IgD-negative memory B cell (primary cell): ENCODE data around the gene LRRC53. TPM values are rescaled to one million over a fixed set of nuclear protein-coding genes. Genes with fewer than 3 reads are reported as not detected.

Experiments used
- H3K27ac Mint-ChIP-seq, 3 donors: one replicate each; pipeline ENCODE4 v1.8.0; 2020 to 2022; ENCODE audit warnings: mild to moderate bottlenecking in 3 of 3, mixed read lengths in 3 of 3, moderate library complexity in 1 of 3
- H3K27me3 Mint-ChIP-seq: one replicate; pipeline ENCODE4 v1.8.0; 2021; ENCODE audit warnings: mixed read lengths
- H3K36me3 Mint-ChIP-seq: one replicate; pipeline ENCODE4 v1.8.0; 2020; ENCODE audit warnings: mild to moderate bottlenecking, mixed read lengths
- H3K4me1 Mint-ChIP-seq, 3 donors: one replicate each; pipeline ENCODE4 v1.8.0; 2020 to 2022; ENCODE audit warnings: mixed read lengths in 3 of 3, mild to moderate bottlenecking in 1 of 3
- H3K4me3 Mint-ChIP-seq, 4 donors: one replicate each; pipeline ENCODE4 v1.8.0; 2020 to 2022; ENCODE audit warnings: mild to moderate bottlenecking in 4 of 4, mixed read lengths in 4 of 4, moderate library complexity in 3 of 4
- H3K9me3 Mint-ChIP-seq, 3 donors: one replicate each; pipeline ENCODE4 v1.8.0; 2020 to 2021; ENCODE audit warnings: mixed read lengths in 3 of 3, mild to moderate bottlenecking in 1 of 3
- polyA plus RNA-seq: library from polyadenylated mRNA; unstranded; fragments of 300-500 nt; fragmentation: Illumina TruSeq; gene quantifications from one replicate; pipeline ENCODE4 v1.2.3, GENCODE V29; 2021

LRRC53 gene
- polyA plus RNA-seq, 1 donor from 2014 or later, result not detected

GRCh38 chr1:74470251-74470650 is 42.2 kb downstream of the LRRC53 start:
- Mint-ChIP-seq H3K36me3 (no peaks in the 10 kb centered on the region), H3K4me1 (no peaks in the 10 kb centered on the region), H3K27me3 (peaks cover 4% of the 10 kb centered on the region), H3K4me3 (no peak overlapping the region), H3K9me3 (no peaks in the 10 kb centered on the region), H3K27ac (no peak overlapping the region)

GRCh38 chr1:74468982-74469603 is 43.3 kb downstream of the LRRC53 start:
- Mint-ChIP-seq H3K27ac (no peak overlapping the region), H3K4me1 (no peaks in the 10 kb centered on the region), H3K9me3 (no peaks in the 10 kb centered on the region), H3K4me3 (no peak overlapping the region), H3K27me3 (peaks cover 4% of the 10 kb centered on the region), H3K36me3 (no peaks in the 10 kb centered on the region)

GRCh38 chr1:74467786-74468377 is 44.5 kb downstream of the LRRC53 start:
- Mint-ChIP-seq H3K27me3 (peaks cover 4% of the 10 kb centered on the region), H3K4me3 (no peak overlapping the region), H3K36me3 (no peaks in the 10 kb centered on the region), H3K9me3 (no peaks in the 10 kb centered on the region), H3K4me1 (peaks cover 0 to 3% (median 0%) of the 10 kb centered on the region in 3 donors), H3K27ac (no peak overlapping the region)

GRCh38 chr1:74465193-74465681 is 47.2 kb downstream of the LRRC53 start:
- peaks cover 2% of the 10 kb centered on the region for H3K27me3 Mint-ChIP-seq
- no peak overlapping the region for H3K27ac Mint-ChIP-seq
- peaks cover 0 to 4% (median 2%) of the 10 kb centered on the region in 3 donors for H3K4me1 Mint-ChIP-seq
- no peaks in the 10 kb centered on the region for H3K9me3 Mint-ChIP-seq
- H3K36me3 Mint-ChIP-seq, result no peaks in the 10 kb centered on the region
- H3K4me3 Mint-ChIP-seq, result no peak overlapping the region

GRCh38 chr1:74464037-74464436 is 48.4 kb downstream of the LRRC53 start:
- Mint-ChIP-seq H3K27ac (no peak overlapping the region), H3K36me3 (no peaks in the 10 kb centered on the region), H3K4me3 (no peak overlapping the region), H3K27me3 (no peaks in the 10 kb centered on the region), H3K4me1 (peaks cover 0 to 4% (median 2%) of the 10 kb centered on the region in 3 donors), H3K9me3 (no peaks in the 10 kb centered on the region)

GRCh38 chr1:74463333-74463988 is 49.0 kb downstream of the LRRC53 start:
- no peak overlapping the region for H3K4me3 Mint-ChIP-seq
- H3K36me3 Mint-ChIP-seq, result no peaks in the 10 kb centered on the region
- no peaks in the 10 kb centered on the region for H3K27me3 Mint-ChIP-seq
- H3K4me1 Mint-ChIP-seq, result peaks cover 0 to 4% (median 2%) of the 10 kb centered on the region in 3 donors
- no peak overlapping the region for H3K27ac Mint-ChIP-seq
- H3K9me3 Mint-ChIP-seq, result no peaks in the 10 kb centered on the region

- H3K36me3 Mint-ChIP-seq, result no peaks in the 10 kb centered on the region
- no peak overlapping the region for H3K4me3 Mint-ChIP-seq
- no peak overlapping the region for H3K27ac Mint-ChIP-seq
- H3K4me1 Mint-ChIP-seq, result no peaks in the 10 kb centered on the region
- H3K27me3 Mint-ChIP-seq, result no peaks in the 10 kb centered on the region
- H3K9me3 Mint-ChIP-seq, result no peaks in the 10 kb centered on the region
Measured at GRCh38 chr1:74457253-74457652, 55.2 kb downstream of the LRRC53 start.

GRCh38 chr1:74455390-74455789 is 57.0 kb downstream of the LRRC53 start:
- Mint-ChIP-seq H3K36me3 (no peaks in the 10 kb centered on the region), H3K9me3 (peaks cover 0 to 7% (median 0%) of the 10 kb centered on the region in 3 donors), H3K27ac (no peak overlapping the region), H3K27me3 (no peaks in the 10 kb centered on the region), H3K4me1 (no peaks in the 10 kb centered on the region), H3K4me3 (no peak overlapping the region)

- Mint-ChIP-seq H3K27me3 (no peaks in the 10 kb centered on the region), H3K4me1 (no peaks in the 10 kb centered on the region), H3K36me3 (no peaks in the 10 kb centered on the region), H3K27ac (no peak overlapping the region), H3K4me3 (no peak overlapping the region), H3K9me3 (peaks cover 0 to 10% (median 0%) of the 10 kb centered on the region in 3 donors)
Measured at GRCh38 chr1:74453277-74453676, 59.1 kb downstream of the LRRC53 start.

GRCh38 chr1:74452035-74452434 is 60.4 kb downstream of the LRRC53 start:
- no peak overlapping the region for H3K4me3 Mint-ChIP-seq
- peaks cover 0 to 10% (median 0%) of the 10 kb centered on the region in 3 donors for H3K9me3 Mint-ChIP-seq
- H3K4me1 Mint-ChIP-seq, result no peaks in the 10 kb centered on the region
- H3K27ac Mint-ChIP-seq, result no peak overlapping the region
- H3K27me3 Mint-ChIP-seq, result no peaks in the 10 kb centered on the region
- H3K36me3 Mint-ChIP-seq, result no peaks in the 10 kb centered on the region

- H3K36me3 Mint-ChIP-seq, result no peaks in the 10 kb centered on the region
- H3K4me3 Mint-ChIP-seq, result no peak overlapping the region
- H3K27ac Mint-ChIP-seq, result no peak overlapping the region
- no peaks in the 10 kb centered on the region for H3K9me3 Mint-ChIP-seq
- peaks cover 0 to 3% (median 0%) of the 10 kb centered on the region in 3 donors for H3K4me1 Mint-ChIP-seq
- no peaks in the 10 kb centered on the region for H3K27me3 Mint-ChIP-seq
Measured at GRCh38 chr1:74437035-74437434, 75.4 kb downstream of the LRRC53 start.

GRCh38 chr1:74436078-74436477 is 76.3 kb downstream of the LRRC53 start:
- Mint-ChIP-seq H3K27ac (peak overlapping the region in 1 of 3 donors; percentile 80), H3K4me1 (peaks cover 0 to 3% (median 0%) of the 10 kb centered on the region in 3 donors), H3K9me3 (no peaks in the 10 kb centered on the region), H3K4me3 (no peak overlapping the region), H3K36me3 (no peaks in the 10 kb centered on the region), H3K27me3 (no peaks in the 10 kb centered on the region)

- Mint-ChIP-seq H3K4me1 (peaks cover 0 to 3% (median 0%) of the 10 kb centered on the region in 3 donors), H3K27me3 (no peaks in the 10 kb centered on the region), H3K4me3 (no peak overlapping the region), H3K27ac (no peak overlapping the region), H3K9me3 (no peaks in the 10 kb centered on the region), H3K36me3 (no peaks in the 10 kb centered on the region)
Measured at GRCh38 chr1:74434321-74434720, 78.1 kb downstream of the LRRC53 start.

GRCh38 chr1:74432325-74432724 is 80.1 kb downstream of the LRRC53 start:
- Mint-ChIP-seq H3K36me3 (no peaks in the 10 kb centered on the region), H3K4me3 (no peak overlapping the region), H3K9me3 (no peaks in the 10 kb centered on the region), H3K4me1 (peaks cover 0 to 3% (median 0%) of the 10 kb centered on the region in 3 donors), H3K27ac (peak overlapping the region in 1 of 3 donors; percentile 0), H3K27me3 (no peaks in the 10 kb centered on the region)

GRCh38 chr1:74431531-74431930 is 80.9 kb downstream of the LRRC53 start:
- Mint-ChIP-seq H3K4me1 (no peaks in the 10 kb centered on the region), H3K4me3 (no peak overlapping the region), H3K27me3 (no peaks in the 10 kb centered on the region), H3K9me3 (no peaks in the 10 kb centered on the region), H3K36me3 (no peaks in the 10 kb centered on the region), H3K27ac (no peak overlapping the region)
